OCI-LY7 (cell line): ENCODE measurements around the gene TMEM61. TPM values are rescaled to one million over a fixed set of nuclear protein-coding genes. Genes with fewer than 3 reads are reported as not detected.
"Not testable (repeated sequence)": the region's sequence is repeated elsewhere in the genome, so short reads cannot be mapped to it uniquely, and the experiment has no call there.

Source experiments
- BruUV-seq: library from RNA; stranded (reverse); fragments of 400-500 nt; replicated peaks from 2 replicates; lab custom pipeline; 2021; lab: Mats Ljungman, UMichigan
- CTCF ChIA-PET: fragments of 300-600 bp; sonication (Branson Sonifier 250); formaldehyde crosslinking; loops from one replicate; lab custom pipeline; 2022; ENCODE audit warnings: antibody characterized with exemption; ENCODE audit not compliant: unreplicated experiment; lab: Charles Lee
- POLR2A ChIA-PET: fragments of 300-600 bp; sonication (Branson Sonifier 250); formaldehyde crosslinking; loops from one replicate; lab custom pipeline; 2022; ENCODE audit warnings: antibody characterized with exemption; lab: Charles Lee
- DNase-seq: peaks from one replicate; pipeline ENCODE4 v3.0.0-alpha.2; 2015; ENCODE audit warnings: low spot score
- H2AFZ ChIP-seq: fragments of 200-600 bp; sonication (generic), shearing (Covaris generic); 2 replicates; pipeline ENCODE4 v1.6.1; 2014; ENCODE audit warnings: mild to moderate bottlenecking, antibody characterized with exemption, low read length, moderate library complexity
- H3K27ac ChIP-seq: fragments of 200-600 bp; sonication (generic); 2 replicates; pipeline ENCODE4 v1.5.1; 2014; ENCODE audit warnings: mixed run types, low read depth, mild to moderate bottlenecking, moderate library complexity, low read length, inconsistent platforms; ENCODE audit not compliant: poor library complexity, severe bottlenecking
- H3K36me3 ChIP-seq: fragments of 200-600 bp; sonication (generic); 2 replicates; pipeline ENCODE4 v1.6.1; 2014; ENCODE audit warnings: mild to moderate bottlenecking, antibody characterized with exemption, low read length, moderate library complexity, mixed read lengths; ENCODE audit not compliant: insufficient read depth
- H3K4me1 ChIP-seq: fragments of 200-600 bp; sonication (generic); 2 replicates; pipeline ENCODE4 v1.5.1; 2014; ENCODE audit warnings: mild to moderate bottlenecking, low read length; ENCODE audit not compliant: insufficient read depth, poor library complexity, severe bottlenecking
- H3K4me2 ChIP-seq: fragments of 200-600 bp; sonication (generic); 2 replicates; pipeline ENCODE4 v1.6.1; 2014; ENCODE audit warnings: mild to moderate bottlenecking, low read length
- H3K4me3 ChIP-seq: fragments of 200-600 bp; sonication (generic); 2 replicates; pipeline ENCODE4 v1.5.1; 2014; ENCODE audit warnings: mild to moderate bottlenecking, low read depth, low read length; ENCODE audit not compliant: poor library complexity, severe bottlenecking
- H3K79me2 ChIP-seq: fragments of 200-600 bp; sonication (generic); 2 replicates; pipeline ENCODE4 v1.6.1; 2016; ENCODE audit warnings: low read depth, mild to moderate bottlenecking, low read length, moderate library complexity, mixed read lengths; ENCODE audit not compliant: insufficient read depth
- H3K9me2 ChIP-seq: fragments of 200-600 bp; sonication (generic); 2 replicates; pipeline ENCODE4 v1.6.1; 2016; ENCODE audit warnings: mild to moderate bottlenecking, low read length, mixed read lengths; ENCODE audit not compliant: insufficient read depth
- H3K9me3 ChIP-seq: fragments of 200-600 bp; sonication (generic); 2 replicates; pipeline ENCODE4 v1.6.1; 2014; ENCODE audit warnings: mild to moderate bottlenecking, mixed run types, low read length, mixed read lengths
- H4K20me1 ChIP-seq: fragments of 200-600 bp; sonication (generic); 2 replicates; pipeline ENCODE4 v1.6.1; 2014; ENCODE audit warnings: mild to moderate bottlenecking, antibody characterized with exemption, low read length, moderate library complexity, mixed read lengths; ENCODE audit not compliant: insufficient read depth
- EZH2phosphoT487 ChIP-seq: fragments of 200-600 bp; sonication (generic); IDR thresholded peaks from 2 replicates; pipeline ENCODE4 v1.6.1; 2018; ENCODE audit warnings: low read depth, borderline replicate concordance, mild to moderate bottlenecking, mixed run types, antibody characterized with exemption, low read length, moderate library complexity, mixed read lengths
- intact Hi-C: fragments of 100-400 bp; cut with micrococcal nuclease; formaldehyde crosslinking; loops from one replicate; pipeline ENCODE4 v1.10.0; 2022; ENCODE audit not compliant: unreplicated experiment
- total RNA-seq, 2 experiments: library from RNA; depleted of rRNA in 1 of 2; stranded (reverse); fragments of >200 nt in 1 of 2; shearing (Covaris generic) in 1 of 2; gene quantifications; 2 replicates each; pipeline ENCODE4 v1.2.3, GENCODE V29; 2014 to 2022
- TF ChIP-seq, protein P1 (sequence below): fragments of 200-600 bp; sonication (generic); conservative IDR thresholded peaks from 2 replicates; pipeline ENCODE4 v1.5.1; 2014; ENCODE audit warnings: mild to moderate bottlenecking, antibody characterized with exemption, low read length, moderate library complexity, mixed read lengths

The TMEM61 gene
- total RNA-seq, 2 experiments from 2014 or later = not detected

DNA sequence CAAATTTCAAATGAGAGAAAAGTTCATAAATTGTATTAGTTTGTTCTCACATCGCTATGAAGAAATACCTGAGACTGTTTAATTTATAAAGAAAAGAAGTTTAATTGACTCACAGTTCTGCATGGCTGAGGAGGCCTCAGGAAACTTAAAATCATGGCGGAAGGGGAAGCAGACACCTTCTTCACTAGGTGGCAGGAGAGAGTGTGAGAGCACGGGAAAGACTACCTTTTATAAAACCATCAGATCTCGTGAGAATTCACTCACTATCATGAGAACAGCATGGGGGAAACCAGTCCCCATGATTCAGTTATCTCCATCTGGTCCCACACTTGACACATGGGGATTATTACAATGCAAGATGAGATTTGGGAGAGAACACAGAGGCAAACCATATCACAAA lies 41.5 kb upstream of the TMEM61 start:
- peak overlapping the region; percentile 41; the same call in 1 of the 2 replicates for H2AFZ ChIP-seq
- H4K20me1 ChIP-seq, H3K4me1 ChIP-seq, BruUV-seq, H3K9me3 ChIP-seq, H3K9me2 ChIP-seq, intact Hi-C loops, H3K36me3 ChIP-seq, H3K27ac ChIP-seq, H3K79me2 ChIP-seq, CTCF ChIA-PET, POLR2A ChIA-PET, H3K4me2 ChIP-seq, H3K4me3 ChIP-seq: not testable (repeated sequence)
- TF ChIP-seq, protein P1, sequence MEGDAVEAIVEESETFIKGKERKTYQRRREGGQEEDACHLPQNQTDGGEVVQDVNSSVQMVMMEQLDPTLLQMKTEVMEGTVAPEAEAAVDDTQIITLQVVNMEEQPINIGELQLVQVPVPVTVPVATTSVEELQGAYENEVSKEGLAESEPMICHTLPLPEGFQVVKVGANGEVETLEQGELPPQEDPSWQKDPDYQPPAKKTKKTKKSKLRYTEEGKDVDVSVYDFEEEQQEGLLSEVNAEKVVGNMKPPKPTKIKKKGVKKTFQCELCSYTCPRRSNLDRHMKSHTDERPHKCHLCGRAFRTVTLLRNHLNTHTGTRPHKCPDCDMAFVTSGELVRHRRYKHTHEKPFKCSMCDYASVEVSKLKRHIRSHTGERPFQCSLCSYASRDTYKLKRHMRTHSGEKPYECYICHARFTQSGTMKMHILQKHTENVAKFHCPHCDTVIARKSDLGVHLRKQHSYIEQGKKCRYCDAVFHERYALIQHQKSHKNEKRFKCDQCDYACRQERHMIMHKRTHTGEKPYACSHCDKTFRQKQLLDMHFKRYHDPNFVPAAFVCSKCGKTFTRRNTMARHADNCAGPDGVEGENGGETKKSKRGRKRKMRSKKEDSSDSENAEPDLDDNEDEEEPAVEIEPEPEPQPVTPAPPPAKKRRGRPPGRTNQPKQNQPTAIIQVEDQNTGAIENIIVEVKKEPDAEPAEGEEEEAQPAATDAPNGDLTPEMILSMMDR = peak; percentile 52
- DNase-seq = peak; percentile 15

DNA sequence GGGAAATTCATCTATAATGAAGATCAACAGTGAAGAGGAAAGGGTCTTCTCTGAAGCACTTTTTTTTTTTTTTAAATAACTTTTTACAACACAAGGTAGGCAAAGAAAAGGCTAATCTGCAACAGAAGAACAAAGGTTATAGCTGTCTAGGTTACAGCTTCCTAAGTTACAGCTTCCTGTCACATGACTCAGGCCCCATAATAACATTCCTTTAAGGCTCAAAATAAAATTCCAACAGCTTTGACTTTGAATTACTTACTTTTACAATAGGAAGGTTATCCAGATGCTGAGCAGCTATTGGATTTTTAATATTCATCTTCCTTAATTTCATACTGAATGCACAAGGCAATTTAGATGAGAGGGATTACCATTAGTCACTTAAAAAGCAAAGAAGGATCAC lies 40.4 kb upstream of the TMEM61 start:
- Histone ChIP-seq H3K9me2 (0 out of 2 replicates have a peak, but pooled peaks cover 3% of the 10 kb centered on the region), H3K79me2 (no peaks in the 10 kb centered on the region), H2AFZ (no peak overlapping the region), H4K20me1 (no peaks in the 10 kb centered on the region), H3K9me3 (no peaks in the 10 kb centered on the region), H3K4me2 (no peak overlapping the region), H3K4me3 (no peak overlapping the region), H3K36me3 (no peaks in the 10 kb centered on the region), H3K27ac (no peak overlapping the region), H3K4me1 (no peaks in the 10 kb centered on the region)
- CTCF ChIA-PET = no interaction called here
- TF ChIP-seq, protein P1 = no peak
- TF ChIP-seq EZH2phosphoT487 = no peak
- intact Hi-C loops = no loop called here
- no peak for DNase-seq
- no TSS peak for BruUV-seq
- POLR2A ChIA-PET = interaction anchor here (1.0 kb wide), 1 partner anchor 11 kb away, joined by 3 read pairs; no protein-coding TSS in a partner anchor

DNA sequence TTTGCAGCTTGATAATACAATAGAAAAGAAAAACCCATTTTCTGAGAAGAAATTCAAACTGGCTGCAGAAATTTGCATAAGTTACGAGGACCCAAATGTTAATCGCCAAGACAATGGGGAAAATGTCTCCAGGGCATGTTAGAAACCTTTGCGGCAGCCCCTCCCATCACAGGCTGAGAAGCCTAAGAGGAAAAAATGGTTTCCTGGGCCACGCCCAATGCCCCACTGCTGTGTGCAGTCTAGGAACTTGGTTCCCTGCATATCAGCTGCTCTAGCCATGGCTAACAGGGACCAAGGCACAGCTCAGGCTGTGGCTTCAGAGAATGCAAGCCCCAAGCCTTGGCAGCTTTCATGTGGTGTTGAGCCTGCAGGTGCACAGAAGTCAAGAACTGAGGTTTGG lies 37.5 kb upstream of the TMEM61 start:
- Histone ChIP-seq H2AFZ (no peak overlapping the region), H3K4me2 (no peak overlapping the region), H4K20me1 (no peaks in the 10 kb centered on the region), H3K27ac (no peak overlapping the region), H3K36me3 (no peaks in the 10 kb centered on the region), H3K79me2 (no peaks in the 10 kb centered on the region), H3K9me2 (0 out of 2 replicates have a peak, but pooled peaks cover 3% of the 10 kb centered on the region), H3K4me3 (no peak overlapping the region), H3K4me1 (no peaks in the 10 kb centered on the region), H3K9me3 (no peaks in the 10 kb centered on the region)
- no peak for DNase-seq
- CTCF ChIA-PET = no interaction called here
- POLR2A ChIA-PET = no interaction called here
- intact Hi-C loops = no loop called here
- TF ChIP-seq, protein P1 = no peak
- TF ChIP-seq EZH2phosphoT487 = no peak
- BruUV-seq = no TSS peak
